GM18907 (cell line): ENCODE data around the gene VGF.
"Not testable (repeated sequence)": the region's sequence is repeated elsewhere in the genome, so short reads cannot be mapped to it uniquely, and the experiment has no call there.

Experiments
- ATAC-seq: cut with Tn5 transposase; IDR thresholded peaks from one replicate; pipeline ENCODE4 v1.9.1; 2021; ENCODE audit warnings: mild to moderate bottlenecking, moderate library complexity; ENCODE audit not compliant: unreplicated experiment

VGF gene

DNA sequence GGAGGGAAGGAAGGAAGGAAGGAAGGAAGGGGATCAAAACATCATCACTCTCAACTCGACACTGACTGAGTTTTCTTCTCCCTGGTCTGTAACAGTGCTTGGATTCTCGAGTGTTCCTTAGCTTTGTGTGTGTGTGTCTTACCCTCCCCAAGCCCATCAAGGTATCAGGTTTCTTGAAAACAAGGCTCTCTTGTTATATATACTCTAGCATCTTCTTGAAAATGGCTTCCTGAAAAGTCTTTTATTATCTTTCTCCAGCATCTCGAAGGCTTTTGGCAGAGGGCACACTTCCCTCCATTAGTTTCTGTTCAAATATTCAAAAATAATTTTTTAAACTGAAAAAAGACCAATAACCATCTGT is 25.1 kb downstream of the VGF start:
- no peak for ATAC-seq

DNA sequence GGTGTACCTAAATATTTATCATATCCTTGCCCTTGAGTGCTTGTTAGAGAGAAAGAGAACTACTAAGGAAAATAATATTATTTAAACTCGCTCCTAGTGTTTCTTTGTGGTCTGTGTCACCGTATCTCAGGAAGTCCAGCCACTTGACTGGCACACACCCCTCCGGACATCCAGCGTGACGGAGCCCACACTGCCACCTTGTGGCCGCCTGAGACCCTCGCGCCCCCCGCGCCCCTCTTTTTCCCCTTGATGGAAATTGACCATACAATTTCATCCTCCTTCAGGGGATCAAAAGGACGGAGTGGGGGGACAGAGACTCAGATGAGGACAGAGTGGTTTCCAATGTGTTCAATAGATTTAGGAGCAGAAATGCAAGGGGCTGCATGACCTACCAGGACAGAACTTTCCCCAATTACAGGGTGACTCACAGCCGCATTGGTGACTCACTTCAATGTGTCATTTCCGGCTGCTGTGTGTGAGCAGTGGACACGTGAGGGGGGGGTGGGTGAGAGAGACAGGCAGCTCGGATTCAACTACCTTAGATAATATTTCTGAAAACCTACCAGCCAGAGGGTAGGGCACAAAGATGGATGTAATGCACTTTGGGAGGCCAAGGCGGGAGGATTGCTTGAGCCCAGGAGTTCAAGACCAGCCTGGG is 27.0 kb downstream of the VGF start:
- ATAC-seq: peak; percentile 71

DNA sequence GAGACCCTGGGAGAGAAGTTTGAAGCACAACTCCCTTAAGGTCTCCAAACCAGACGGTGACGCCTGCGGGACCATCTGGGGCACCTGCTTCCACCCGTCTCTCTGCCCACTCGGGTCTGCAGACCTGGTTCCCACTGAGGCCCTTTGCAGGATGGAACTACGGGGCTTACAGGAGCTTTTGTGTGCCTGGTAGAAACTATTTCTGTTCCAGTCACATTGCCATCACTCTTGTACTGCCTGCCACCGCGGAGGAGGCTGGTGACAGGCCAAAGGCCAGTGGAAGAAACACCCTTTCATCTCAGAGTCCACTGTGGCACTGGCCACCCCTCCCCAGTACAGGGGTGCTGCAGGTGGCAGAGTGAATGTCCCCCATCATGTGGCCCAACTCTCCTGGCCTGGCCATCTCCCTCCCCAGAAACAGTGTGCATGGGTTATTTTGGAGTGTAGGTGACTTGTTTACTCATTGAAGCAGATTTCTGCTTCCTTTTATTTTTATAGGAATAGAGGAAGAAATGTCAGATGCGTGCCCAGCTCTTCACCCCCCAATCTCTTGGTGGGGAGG is 27.6 kb downstream of the VGF start:
- no peak for ATAC-seq

DNA sequence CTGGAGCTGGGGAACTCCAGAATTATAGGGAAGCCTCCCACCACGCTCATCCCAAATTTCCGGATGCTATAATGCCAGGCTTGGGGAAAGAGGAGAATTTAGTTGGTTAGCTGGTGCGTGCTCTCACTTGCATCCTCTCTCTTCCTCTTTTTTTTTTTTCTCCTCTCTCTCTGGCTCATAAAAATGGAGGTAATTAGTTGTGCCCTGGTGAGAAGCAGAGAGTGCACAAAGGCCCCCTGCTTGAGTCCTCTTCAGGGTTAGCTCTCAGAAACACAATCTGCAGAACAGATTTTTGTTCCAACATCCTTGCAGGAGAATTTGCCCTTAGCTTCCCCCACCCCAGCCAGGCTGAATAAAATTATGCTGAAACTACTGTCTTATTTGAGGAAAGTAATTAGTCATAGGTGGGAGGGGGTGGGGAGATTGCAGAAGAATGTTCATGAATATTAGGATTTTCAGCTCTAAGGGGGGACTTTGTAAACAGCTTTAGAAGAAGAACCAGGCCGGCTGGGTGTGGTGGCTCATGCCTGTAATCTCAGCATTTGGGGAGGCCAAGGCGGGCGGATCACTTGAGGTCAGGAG is 30.9 kb downstream of the VGF start:
- ATAC-seq: no peak

DNA sequence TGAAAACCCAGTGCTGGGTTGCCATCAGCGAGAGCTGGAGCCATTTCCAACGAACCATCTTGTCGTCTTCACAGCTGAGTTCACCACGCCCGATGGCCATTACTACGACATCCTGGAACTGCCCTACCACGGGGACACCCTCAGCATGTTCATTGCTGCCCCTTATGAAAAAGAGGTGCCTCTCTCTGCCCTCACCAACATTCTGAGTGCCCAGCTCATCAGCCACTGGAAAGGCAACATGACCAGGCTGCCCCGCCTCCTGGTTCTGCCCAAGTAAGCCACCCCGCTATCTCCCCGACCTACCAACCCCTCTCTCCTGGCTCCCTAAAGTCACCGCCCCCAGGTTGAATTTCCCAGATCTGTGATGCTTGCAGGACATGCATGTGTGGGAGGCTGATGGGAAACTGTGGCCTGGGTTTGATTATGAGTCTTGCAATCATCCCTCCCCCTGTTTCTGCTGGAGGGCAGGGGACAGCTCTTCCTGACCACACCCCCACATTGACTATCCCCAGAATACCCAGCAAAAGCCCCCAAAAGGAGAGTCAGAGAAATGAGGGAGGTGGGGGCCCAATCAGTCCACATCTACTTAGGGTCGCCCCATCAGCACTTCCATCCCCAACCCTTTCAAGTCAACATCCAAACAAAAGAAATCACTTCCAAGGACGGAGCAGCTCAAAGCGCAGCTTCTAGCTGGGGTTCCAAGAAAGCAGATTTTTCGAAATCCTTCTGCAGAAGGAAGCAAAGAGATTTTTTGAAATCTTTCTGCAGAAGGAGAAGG is 31.6 kb downstream of the VGF start:
- ATAC-seq: no peak

DNA sequence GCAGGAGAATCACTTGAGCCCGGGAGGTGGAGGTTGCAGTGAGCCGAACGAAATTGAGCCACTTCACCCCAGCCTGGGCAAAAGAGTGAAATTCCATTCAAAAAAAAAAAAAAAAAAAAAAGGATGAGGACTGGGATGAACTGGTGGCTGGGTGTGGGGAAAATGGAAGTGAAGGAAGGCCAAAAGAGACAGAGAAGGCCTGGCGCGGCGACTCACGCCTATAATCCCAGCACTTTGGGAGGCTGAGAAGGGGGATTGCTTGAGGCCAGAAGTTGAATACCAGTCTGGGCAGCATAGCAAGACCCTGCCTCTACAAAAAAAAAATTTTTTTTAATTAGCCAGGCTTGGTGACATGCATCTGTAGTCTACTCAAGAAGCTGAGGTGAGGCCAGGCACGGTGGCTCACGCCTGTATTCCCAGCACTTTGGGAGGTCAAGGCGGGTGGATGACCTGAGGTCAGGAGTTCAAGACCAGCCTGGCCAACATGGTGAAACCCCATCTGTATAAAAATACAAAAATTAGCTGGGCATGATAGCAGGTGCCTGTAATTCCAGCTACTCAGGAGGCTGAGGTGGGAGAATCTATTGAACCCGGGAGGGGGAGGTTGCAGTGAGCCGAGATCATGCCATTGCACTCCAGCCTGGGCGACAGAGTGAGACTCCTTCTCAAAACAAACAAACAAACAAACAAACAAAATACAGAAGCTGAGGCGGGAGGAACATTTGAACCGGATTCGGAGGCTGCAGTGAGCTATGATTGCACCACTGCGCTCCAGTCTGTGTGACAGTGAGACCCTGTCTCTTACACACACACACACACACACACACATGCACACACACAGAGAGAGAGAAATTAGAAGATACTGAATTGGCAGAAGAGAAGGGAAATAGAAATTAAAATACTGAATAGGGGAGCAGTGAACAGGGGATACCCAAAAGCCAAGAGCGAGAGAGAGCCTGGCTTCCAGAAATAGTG is 32.5 kb downstream of the VGF start:
- not testable (repeated sequence) for ATAC-seq

DNA sequence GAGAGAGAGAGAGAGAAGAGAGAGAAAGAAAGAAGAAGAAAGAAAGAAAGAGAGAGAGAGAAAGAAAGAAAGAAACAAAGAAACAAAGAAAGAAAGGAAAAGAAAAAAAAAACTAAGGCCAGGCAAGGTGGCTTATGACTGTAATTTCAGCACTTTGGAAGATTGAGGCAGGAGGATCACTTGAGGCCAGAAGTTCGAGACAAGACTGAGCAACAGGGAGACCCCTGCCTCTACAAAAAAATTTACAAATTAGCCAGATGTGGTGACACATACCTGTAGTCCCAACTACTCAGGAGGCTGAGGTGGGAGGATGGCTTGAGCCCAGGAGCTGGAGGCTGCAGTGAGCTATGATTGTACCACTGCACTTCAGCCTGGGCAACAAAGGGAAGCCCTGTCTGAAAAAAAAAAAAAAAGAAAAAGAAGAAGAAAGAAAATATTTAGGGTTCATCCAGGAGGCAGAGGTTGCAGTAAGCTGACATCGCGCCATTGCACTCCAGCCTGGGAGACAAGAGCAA is 35.7 kb downstream of the VGF start:
- ATAC-seq: no peak

DNA sequence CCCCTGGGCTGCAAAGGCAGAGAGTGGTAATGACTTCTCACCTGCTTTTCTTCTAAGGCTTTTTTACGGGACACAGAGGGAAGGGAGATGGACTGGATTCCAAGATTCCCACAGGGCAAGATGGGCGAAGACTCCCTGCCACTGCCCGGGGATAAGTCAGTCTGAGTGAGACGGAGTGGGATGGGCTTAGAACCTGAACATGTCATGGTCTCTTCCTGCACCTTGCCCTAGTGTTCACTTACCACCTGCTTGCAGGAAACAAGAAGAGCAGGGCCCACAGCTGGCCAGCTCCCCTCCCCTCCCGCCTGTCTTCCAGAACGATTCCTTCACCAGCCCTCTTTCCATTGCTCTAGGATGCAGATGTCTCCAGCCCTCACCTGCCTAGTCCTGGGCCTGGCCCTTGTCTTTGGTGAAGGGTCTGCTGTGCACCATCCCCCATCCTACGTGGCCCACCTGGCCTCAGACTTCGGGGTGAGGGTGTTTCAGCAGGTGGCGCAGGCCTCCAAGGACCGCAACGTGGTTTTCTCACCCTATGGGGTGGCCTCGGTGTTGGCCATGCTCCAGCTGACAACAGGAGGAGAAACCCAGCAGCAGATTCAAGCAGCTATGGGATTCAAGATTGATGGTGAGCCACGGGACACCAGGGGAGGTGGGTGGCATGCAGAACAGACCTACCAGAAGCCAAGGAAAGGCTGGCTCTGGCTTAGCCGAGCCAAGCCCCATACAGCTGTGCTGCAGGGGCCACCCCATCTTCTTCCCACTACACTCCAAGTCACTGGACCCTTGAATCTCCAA is 37.1 kb downstream of the VGF start:
- ATAC-seq: no peak

DNA sequence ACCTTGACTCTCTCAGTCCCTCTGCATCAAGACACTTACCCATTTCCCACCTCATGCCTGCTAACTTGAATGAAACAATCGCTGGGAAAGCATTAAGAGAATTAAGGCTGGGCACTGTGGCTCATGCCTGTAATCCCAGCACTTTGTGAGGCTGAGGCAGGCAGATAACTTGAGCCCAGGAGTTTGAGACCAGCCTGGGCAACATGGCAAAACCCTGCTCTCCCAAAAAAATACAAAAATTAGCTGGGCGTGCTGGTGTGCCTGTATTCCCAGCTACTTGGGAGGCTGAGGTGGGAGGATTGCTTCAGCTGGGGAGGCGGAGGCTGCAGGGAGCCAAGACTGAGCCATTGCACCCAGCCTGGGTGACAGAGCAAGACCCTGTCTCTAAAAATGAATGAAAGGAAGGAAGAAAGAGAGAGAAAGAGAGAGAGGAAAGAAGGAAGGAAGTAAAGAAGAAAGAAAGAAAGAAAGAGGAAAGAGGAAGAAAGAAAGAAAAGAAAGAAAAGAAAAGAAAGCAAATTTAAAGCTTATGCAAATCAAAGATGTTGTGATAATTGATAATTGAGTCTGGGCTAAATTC is 37.8 kb downstream of the VGF start:
- no peak for ATAC-seq

DNA sequence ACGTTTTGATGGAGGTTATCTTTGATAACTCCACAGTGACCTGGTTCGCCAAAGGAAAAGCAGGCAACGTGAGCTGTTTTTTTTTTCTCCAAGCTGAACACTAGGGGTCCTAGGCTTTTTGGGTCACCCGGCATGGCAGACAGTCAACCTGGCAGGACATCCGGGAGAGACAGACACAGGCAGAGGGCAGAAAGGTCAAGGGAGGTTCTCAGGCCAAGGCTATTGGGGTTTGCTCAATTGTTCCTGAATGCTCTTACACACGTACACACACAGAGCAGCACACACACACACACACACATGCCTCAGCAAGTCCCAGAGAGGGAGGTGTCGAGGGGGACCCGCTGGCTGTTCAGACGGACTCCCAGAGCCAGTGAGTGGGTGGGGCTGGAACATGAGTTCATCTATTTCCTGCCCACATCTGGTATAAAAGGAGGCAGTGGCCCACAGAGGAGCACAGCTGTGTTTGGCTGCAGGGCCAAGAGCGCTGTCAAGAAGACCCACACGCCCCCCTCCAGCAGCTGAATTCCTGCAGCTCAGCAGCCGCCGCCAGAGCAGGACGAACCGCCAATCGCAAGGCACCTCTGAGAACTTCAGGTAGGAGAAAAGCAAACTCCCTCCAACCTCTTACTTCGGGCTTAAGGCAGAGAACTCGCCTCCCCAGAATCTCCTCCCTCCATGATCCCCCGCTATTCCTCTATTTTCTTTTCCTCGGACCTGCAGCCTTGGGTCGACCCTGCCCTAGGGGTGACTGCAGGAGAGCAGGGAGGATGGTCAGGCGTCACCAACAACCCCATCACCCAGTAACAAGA is 38.5 kb downstream of the VGF start, which contains the start of gene SERPINE1:
TSS of gene SERPINE1 (plus strand) at position 454 of the 809 bp plus-strand sequence. CDS start 1,290 bp downstream, outside the sequence.
- peak; percentile 60 for ATAC-seq

DNA sequence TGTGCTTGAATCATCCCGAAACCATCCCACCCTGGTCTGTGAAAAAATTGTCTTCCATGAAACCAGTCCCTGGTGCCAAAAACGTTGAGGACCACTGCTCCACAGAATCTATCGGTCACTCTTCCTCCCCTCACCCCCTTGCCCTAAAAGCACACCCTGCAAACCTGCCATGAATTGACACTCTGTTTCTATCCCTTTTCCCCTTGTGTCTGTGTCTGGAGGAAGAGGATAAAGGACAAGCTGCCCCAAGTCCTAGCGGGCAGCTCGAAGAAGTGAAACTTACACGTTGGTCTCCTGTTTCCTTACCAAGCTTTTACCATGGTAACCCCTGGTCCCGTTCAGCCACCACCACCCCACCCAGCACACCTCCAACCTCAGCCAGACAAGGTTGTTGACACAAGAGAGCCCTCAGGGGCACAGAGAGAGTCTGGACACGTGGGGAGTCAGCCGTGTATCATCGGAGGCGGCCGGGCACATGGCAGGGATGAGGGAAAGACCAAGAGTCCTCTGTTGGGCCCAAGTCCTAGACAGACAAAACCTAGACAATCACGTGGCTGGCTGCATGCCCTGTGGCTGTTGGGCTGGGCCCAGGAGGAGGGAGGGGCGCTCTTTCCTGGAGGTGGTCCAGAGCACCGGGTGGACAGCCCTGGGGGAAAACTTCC is 39.2 kb downstream of the VGF start:
- ATAC-seq: peak; percentile 72

DNA sequence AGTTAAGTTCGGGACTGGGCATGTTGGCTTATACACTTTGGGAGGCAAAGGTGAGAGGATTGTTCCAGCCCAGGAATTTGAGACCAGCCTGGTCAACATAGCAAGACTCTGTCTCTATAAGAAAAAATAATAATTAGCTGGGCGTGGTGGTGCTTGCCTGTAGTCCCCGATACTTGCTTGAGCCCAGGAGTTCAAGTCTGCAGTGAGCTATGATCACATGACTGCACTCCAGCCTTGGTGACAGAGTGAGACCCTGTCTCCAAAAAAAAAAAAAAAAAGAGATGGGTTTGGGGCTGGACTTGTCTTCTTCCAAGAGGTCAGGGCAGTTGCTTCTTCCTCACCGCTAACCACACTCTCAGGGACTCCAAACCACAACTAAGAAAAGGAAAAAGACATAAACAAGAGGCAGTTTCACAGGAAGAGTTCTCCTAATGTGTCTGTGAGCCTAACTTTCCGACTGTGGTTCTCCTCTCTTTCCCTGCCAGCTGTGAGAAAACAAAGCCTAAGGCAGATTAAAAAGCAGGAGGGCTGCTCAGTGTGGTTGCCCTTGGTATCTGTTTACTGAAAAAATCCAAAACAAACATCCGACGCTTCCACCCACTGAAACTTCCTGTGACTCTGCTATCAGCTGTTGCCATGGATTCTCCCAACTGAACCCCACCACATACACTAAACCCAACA is 40.9 kb downstream of the VGF start:
- ATAC-seq: no peak

DNA sequence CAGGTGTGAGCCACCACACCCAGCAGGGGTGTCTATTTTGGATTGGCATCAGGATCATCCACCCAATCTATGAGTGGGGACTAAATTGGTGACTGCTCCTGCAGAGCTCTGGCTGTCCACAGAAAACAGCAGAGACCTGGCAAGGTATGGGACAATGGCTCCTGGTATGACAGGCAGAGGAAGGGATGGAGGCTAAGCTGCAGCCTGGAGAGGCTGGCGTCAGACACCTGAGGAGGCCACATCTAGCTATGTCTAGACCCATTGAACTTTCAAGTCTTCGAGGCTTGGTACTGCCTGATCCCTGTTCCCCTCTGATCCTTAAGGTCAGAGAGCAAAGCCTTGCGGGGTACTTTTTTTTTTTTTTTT is 41.7 kb downstream of the VGF start:
- no peak for ATAC-seq

DNA sequence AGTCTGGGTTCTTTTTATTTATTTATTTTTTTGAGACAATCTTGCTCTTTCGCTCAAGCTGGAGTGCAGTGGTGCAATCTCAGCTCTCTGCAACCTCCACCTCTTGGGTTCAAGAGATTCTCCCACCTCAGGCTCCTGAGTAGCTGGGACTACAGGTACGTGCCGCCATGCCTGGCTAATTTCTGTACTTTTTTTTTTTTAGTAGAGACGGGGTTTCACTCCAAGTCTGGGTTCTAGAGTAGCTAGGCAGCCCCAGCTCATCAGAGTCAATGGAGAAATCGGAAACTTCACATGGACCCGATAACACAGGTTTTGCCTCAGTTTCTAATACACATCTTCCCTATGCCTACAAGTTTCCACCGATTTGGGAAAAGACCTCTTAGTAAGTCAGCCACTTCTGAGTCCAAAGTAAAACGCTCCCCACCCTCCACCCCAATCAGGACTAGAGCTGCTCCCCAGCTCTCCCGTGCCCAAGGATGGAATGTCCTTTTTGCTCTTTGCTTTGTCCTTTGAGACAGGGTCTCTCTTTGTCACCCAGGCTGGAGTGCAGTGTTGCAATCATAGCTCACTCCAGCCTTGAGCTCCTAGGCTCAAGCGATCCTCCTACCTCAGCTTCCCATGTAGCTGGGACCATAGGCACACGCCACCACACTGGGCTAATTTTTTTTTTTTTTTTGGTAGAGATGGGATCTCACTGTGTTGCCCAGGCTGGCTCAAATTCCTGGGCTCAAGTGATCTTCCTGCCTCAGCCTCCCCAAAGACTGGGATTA is 42.3 kb downstream of the VGF start:
- no peak for ATAC-seq

DNA sequence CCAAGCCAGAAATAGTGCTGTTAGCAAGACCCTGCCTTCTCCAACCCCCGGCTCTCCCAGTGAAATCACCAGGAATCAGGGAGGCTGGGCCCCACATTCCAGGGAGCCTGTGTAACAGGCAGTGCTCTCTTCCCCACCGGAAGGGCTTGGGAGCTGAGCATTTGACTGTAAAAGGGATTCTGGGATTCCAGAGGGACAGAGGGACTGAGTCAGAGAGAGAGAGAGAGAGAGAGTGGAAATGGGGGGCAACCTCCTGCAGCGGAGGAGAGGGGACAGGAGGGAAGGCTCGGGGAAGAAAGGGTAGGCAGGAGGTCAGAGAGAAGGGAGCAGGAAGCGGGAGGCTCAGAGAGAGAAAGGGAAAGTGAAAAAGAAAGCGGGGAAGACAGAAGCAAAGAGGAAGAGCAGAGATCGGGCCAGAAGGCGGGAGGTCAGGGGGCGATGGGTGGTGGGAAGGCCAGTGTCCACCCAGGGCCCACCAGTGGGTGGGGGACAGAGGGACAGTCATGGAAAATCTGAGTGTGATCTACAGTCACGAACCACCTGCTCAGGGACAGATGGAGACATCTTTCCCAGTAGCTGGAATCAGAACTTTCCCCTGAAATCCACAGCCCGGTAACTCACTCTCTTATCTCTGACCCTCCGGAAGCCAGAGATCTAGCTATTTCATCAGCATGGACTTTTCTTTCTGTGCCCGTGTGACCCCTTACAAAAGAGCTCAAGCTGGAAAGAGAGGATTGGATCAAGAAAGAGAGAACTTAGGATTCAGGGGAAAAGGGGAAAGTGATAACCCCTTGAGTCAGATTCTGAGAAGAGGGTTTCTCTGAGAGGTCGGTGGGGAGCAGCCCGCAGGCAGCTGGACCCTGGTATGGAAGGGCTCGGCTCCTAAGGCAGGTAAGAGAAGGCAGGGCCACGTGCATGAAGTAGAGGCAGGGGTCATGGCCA is 43.1 kb downstream of the VGF start:
- ATAC-seq: no peak

DNA sequence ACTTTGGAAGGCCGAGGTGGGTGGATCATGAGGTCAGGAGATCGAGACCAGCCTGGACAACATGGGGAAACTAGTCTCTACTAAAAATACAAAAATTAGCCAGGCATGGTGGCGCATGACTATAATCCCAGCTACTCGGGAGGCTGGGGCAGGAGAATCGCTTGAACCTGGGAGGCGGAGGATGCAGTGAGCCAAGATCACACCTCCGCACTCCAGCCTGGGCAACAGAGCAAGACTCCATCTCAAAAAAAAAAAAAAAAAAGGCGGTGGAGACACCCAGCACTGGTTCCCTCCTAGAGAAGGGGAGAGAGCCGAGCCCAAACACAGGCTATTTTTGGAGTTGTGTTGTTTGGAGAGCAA is 43.8 kb downstream of the VGF start:
- not testable (repeated sequence) for ATAC-seq
